PFSK-1 (cell line): ENCODE measurements around the gene CA5A.

Experiments
- FOXP2 ChIP-seq: optimal IDR thresholded peaks from 2 replicates; pipeline ENCODE3; 2011; ENCODE audit warnings: borderline replicate concordance, control low read depth, inconsistent platforms; ENCODE audit not compliant: insufficient read depth; ENCODE audit errors: extremely low read length, extremely low read depth
- POLR2AphosphoS5 ChIP-seq: IDR thresholded peaks from 2 replicates; pipeline ENCODE4 v1.6.1; 2012; ENCODE audit warnings: low read depth, mild to moderate bottlenecking, control low read depth, low read length, moderate library complexity
- SIN3A ChIP-seq: IDR thresholded peaks from 2 replicates; pipeline ENCODE4 v1.6.1; 2012; ENCODE audit warnings: mild to moderate bottlenecking, low read length, moderate library complexity, borderline replicate concordance; ENCODE audit not compliant: insufficient read depth
- TAF1 ChIP-seq: IDR thresholded peaks from 2 replicates; pipeline ENCODE4 v1.6.1; 2012; ENCODE audit warnings: low read length, control low read depth, borderline replicate concordance; ENCODE audit not compliant: insufficient read depth
- TF ChIP-seq, protein P1 (sequence below), 2 experiments: IDR thresholded peaks; 2 replicates each; pipeline versions ENCODE4 v1.6.1 to v1.8.0; 2011 to 2012; ENCODE audit warnings: low read depth in 2 of 2, low read length in 2 of 2, control low read depth in 1 of 2, inconsistent platforms in 1 of 2, mild to moderate bottlenecking in 1 of 2, moderate library complexity in 1 of 2; ENCODE audit not compliant: insufficient read depth in 1 of 2

CA5A gene

DNA sequence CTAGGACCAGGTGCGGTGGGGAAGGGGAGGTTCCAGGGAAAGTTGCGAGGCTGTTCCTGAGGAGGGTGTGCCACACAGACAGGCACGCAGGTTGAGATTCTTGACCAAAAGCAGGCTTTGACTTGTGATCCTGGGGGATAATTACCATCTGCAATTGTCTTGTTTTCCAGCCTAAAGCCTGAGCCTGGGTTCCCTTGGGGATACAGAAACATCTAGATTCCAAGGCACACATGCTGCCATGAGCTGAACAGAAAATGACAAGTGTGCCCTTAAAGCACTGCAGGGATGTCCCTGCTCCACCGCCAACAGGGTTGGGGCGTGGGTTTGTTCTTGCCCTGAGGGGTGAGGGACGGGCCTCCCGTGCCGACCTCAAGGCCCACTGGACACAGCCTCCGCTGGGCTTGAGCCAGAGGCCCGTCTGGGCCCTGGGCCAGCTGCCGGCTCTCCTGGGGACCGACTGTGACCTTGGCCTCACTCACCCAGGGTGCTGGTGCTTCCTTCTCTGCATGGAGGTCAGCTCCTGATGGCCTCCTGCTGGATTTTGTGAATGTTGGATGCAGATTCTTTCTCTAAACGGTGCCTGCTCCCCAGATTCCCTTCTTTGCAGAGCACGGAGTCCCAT lies 14.0 kb downstream of the CA5A start:
- no peak for TF ChIP-seq FOXP2
- TF ChIP-seq, protein P1, sequence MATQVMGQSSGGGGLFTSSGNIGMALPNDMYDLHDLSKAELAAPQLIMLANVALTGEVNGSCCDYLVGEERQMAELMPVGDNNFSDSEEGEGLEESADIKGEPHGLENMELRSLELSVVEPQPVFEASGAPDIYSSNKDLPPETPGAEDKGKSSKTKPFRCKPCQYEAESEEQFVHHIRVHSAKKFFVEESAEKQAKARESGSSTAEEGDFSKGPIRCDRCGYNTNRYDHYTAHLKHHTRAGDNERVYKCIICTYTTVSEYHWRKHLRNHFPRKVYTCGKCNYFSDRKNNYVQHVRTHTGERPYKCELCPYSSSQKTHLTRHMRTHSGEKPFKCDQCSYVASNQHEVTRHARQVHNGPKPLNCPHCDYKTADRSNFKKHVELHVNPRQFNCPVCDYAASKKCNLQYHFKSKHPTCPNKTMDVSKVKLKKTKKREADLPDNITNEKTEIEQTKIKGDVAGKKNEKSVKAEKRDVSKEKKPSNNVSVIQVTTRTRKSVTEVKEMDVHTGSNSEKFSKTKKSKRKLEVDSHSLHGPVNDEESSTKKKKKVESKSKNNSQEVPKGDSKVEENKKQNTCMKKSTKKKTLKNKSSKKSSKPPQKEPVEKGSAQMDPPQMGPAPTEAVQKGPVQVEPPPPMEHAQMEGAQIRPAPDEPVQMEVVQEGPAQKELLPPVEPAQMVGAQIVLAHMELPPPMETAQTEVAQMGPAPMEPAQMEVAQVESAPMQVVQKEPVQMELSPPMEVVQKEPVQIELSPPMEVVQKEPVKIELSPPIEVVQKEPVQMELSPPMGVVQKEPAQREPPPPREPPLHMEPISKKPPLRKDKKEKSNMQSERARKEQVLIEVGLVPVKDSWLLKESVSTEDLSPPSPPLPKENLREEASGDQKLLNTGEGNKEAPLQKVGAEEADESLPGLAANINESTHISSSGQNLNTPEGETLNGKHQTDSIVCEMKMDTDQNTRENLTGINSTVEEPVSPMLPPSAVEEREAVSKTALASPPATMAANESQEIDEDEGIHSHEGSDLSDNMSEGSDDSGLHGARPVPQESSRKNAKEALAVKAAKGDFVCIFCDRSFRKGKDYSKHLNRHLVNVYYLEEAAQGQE (IDR thresholded peaks at IDR 0.05; ENCODE audit: insufficient read depth in 1 of 2, low read depth in 2 of 2, low read length in 2 of 2) = no peak
- no peak for TF ChIP-seq TAF1
- TF ChIP-seq SIN3A = no peak
- no peak for TF ChIP-seq POLR2AphosphoS5

- TF ChIP-seq POLR2AphosphoS5 (no peak), FOXP2 (no peak), SIN3A (no peak), TAF1 (no peak)
- TF ChIP-seq, protein P1 (IDR thresholded peaks at IDR 0.05; ENCODE audit: insufficient read depth in 1 of 2, low read depth in 2 of 2, low read length in 2 of 2) = no peak
Measured at GRCh38 chr16:87921236-87921773, 15.0 kb downstream of the CA5A start.

- TF ChIP-seq SIN3A (no peak), TAF1 (no peak), POLR2AphosphoS5 (no peak), FOXP2 (no peak)
- TF ChIP-seq, protein P1 (IDR thresholded peaks at IDR 0.05; ENCODE audit: insufficient read depth in 1 of 2, low read depth in 2 of 2, low read length in 2 of 2) = no peak
Measured at GRCh38 chr16:87919681-87919994, 16.7 kb downstream of the CA5A start.

- no peak for TF ChIP-seq SIN3A
- no peak for TF ChIP-seq TAF1
- no peak for TF ChIP-seq POLR2AphosphoS5
- TF ChIP-seq, protein P1 (IDR thresholded peaks at IDR 0.05; ENCODE audit: insufficient read depth in 1 of 2, low read depth in 2 of 2, low read length in 2 of 2) = no peak
- TF ChIP-seq FOXP2 = no peak
Measured at GRCh38 chr16:87918866-87919680, 17.3 kb downstream of the CA5A start.
